ENCODE results near the gene PGS1.
A peak's percentile ranks its signal among the peaks of the same experiment; 100 is the strongest.
"Not testable (repeated sequence)": the region's sequence is repeated elsewhere in the genome, so short reads cannot be mapped to it uniquely, and the experiment has no call there.

The PGS1 gene, protein sequence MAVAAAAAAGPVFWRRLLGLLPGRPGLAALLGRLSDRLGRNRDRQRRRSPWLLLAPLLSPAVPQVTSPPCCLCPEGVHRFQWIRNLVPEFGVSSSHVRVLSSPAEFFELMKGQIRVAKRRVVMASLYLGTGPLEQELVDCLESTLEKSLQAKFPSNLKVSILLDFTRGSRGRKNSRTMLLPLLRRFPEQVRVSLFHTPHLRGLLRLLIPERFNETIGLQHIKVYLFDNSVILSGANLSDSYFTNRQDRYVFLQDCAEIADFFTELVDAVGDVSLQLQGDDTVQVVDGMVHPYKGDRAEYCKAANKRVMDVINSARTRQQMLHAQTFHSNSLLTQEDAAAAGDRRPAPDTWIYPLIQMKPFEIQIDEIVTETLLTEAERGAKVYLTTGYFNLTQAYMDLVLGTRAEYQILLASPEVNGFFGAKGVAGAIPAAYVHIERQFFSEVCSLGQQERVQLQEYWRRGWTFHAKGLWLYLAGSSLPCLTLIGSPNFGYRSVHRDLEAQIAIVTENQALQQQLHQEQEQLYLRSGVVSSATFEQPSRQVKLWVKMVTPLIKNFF

DNA sequence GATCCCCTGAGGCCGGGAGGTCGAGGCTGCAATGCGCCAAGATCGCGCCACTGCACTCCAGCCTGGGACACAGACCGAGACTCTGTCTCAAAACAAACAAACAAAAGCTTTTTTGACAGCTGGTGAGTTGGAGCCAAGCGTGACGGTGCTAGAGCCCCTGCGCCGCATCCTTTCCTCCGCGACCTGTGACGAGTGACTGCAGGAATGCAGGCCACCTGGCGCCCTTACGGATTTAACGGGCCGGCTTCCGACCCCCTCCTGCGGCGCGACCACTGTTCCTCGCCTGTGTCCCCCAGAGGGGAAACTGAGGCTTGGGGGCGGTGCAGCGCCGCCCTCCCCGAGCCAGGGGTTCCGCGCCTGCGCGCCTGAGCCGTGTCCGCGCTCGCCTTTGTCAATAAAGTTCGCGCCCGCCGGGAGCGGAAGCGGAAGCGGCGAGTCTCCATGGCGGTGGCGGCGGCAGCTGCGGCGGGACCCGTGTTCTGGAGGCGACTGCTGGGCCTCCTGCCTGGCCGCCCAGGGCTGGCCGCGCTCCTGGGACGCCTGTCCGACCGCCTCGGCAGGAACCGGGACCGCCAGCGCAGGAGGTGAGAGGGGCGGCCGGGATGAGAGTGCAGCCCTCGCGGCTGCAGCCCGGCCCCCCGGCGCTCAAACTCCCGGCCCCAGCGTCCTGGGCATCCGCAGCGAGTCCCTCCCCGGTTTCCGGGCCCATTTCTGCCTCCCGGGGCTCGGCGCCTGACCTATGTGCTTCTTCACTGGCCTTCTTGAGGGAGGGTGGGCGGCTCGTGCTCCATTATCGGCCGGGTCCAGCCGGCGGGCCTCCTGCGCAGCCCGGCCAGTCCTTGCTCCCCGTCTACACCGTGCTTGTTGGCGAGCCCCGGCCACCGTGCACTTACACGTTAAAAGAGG, at the start of gene PGS1:
TSS of gene PGS1 (plus strand) at position 425 of the 906 bp plus-strand sequence. CDS start at position 442, 17 bp downstream.
- ATAC-seq = peak; percentile 3 to 4

DNA sequence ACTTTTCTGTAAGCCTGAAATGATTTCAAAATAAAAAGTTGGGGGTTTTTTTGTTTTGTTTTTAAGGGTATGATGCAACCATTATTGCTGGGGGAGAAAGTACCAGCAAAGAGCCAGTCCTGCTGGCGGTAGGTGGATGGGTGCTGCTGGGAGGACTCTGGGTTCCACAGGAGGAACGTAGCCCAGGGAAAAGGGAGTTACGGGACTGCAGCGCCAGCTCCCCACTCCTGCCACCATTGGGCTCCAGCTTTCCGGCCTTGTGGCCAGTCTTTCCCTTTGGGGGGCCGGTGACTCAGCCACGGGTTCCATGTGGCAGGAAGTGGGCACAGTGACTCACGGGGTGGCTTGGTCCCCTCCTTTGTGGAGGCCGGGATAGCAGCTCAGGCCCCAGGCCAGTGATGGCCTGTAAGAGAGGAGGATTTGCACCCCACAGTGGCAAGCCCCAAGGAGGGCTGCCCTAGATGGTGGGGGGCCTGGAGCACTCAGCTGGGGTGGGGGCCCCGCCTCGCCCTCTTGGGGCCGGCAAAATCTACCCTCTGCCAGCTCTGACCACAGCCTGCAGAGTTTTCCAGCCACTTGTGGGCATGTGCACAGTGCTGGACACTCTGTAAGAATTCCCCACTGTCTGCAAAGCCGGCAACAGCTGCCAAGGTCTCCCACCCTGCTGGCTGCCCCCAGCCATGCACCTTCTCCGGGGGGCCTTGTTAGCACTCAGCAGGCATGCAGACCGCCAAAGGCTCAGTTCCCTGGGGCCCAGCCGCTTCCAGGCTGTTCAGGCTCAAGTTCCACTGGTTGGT, 49.0 kb upstream of the PGS1 start:
- peak in 1 of 2 donors; percentile 41 for ATAC-seq

DNA sequence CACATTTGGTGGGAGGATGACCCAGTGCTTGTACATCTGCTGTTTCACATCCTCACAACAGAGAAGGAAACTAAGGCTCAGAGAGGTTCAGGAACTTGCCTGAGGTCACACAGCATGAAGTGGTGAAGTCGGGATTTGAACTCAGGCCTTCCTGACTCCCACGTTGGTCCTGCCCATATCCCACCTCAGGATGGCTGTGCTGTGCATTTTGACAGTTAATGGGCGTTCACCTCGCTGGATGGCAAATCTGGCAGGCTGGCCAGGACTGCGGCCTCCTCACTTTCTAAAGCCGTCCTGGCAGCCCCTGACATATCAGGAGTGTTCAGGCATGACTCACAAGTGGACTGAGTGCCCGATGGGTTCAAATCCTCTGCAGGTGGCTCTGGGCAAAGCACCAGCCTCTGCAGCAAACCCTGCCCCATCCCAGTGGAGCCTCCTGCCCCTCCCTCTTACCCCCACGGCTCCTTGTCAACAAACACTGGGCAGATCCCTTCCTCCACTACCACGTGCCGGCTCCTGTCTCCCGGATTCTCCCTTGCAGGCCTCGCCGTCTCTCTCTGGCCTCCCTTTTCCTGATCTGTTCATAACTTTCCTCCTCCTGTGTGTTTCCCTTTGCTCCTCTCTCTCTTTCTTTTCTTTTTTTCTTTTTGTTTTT, 47.8 kb upstream of the PGS1 start:
- ATAC-seq = no peak

DNA sequence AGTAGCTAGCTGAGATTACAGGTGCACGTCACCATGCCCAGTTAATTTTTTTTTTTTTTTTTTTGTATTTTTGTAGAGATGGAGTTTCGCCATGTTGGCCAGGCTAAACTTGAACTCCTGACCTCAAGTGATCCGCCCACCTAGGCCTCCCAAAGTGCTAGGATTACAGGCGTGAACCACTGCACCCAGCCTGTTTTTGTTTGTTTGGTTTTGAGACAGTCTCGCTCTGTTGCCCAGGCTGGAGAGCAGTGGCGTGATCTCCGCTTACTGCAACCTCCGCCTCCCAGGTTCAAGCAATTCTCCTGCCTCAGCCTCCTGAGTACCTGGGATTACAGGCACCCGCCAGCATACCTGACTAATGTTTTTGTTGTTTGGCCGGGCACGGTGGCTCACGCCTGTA, 47.1 kb upstream of the PGS1 start:
- not testable (repeated sequence) for ATAC-seq

DNA sequence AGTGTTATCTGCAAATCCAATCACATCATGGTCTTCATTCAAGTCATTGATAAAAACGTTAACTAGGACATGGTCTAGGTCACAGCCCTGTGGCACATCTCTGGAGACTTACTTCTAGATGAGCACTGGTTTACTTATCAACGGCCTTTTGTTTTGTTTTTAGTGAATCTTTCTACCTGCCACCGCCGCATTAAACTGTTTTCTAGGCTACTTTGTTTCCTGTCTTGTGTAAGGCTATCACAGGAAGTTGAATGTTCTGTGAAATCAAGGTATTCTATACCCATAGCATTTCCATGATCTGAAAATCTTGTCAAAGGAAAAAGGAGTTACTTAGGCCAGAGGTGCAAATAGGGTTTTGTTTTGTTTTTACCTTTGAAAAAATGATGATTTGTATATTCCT, 45.5 kb upstream of the PGS1 start:
- peak in 1 of 2 donors; percentile 16 for ATAC-seq

DNA sequence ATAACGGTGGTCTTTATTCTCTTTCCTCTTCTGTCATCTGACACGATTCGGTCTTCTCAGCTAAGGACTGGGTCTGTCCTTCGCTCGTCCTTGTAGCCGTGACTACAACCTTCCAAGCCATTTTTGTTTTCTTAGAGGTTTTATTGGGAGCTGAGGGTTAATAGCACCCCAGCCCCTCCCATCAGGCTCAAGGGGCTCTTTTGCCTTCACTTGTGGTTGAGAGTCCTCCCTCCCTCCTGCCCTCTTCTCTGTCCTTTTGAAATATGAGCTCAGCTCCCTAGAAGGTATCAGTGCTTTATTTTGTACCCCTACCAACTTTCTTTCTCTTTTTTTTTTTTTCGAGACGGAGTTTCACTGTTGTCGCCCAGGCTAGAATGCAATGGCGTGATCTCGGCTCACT, 43.2 kb upstream of the PGS1 start:
- no peak for ATAC-seq

DNA sequence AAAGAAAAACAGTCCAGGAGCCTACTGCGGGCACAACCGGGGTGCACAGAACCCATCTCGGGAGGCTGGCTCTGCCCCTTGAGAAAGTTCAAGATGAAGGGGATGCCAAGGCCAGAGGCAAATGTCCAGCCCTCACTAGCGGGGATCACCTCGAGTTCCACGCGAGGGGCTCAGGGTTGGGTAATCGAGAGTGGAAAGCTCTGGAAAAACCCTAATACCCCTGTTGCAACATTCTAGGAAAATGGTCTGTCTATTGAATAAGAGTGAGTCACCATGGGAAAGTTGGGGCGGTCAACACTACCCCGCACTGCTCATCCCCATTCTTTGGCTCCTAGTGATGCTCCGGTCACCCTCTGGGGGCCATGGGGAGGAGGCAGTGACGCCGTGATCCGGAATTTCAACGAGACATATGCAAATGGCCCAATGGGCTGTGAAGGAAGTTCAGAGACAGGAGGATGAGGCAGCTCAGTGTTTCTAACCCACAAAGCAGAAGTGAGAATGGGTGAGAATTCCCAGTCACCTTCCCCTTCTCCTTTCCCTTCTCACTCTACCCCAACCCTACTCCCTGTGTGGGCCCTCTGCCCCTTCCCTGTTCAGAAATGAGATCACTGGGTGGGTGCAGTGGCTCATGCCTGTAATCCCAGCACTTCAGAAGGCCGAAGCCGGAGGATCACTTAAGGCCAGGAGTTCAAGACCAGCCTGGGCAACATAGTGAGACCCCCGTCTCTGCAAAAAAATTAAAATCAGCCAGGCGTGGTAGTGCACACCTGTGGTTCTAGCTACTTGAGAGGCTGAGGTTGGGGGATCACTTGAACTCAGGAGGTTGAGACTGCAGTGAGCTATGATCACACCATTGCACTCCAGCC, 41.0 kb upstream of the PGS1 start:
- ATAC-seq = peak in 1 of 2 donors; percentile 8

DNA sequence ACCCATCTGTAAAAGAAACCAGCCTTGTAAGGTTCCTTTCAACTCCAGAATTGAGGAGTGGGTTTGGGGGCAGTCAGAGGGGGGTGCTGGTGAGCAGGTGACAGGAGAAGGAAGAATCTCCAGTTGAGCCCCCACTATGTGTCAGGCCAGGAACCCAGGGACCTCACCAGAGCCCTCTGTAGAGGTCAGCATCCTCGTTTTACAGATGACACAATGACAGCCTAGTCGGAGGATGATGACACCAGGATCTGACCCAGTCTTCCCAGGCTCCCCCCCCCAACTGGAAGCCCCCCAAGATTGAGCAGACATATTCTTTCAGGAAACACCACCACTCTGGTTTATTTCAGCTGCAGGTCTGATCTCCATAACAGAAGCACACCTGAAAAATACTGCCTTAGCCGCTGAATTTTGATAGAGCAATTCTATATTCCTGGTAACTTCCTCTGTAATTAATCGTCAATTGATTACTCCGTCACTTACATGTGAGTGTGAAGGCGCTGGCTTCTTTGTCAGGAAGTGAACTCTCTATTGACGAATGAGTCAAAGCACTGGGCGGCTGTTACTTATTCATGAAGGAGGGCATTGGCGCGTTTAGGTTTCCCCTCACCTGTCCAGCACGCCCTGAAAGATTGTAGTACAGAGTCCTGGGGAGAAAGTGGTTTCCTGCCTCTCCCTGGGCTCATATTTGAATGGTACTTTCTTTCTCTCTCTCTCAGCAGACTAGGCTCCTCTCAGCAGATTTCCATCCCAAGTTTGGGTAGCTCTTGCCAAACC, 39.8 kb upstream of the PGS1 start:
- ATAC-seq = peak; percentile 22 to 54

DNA sequence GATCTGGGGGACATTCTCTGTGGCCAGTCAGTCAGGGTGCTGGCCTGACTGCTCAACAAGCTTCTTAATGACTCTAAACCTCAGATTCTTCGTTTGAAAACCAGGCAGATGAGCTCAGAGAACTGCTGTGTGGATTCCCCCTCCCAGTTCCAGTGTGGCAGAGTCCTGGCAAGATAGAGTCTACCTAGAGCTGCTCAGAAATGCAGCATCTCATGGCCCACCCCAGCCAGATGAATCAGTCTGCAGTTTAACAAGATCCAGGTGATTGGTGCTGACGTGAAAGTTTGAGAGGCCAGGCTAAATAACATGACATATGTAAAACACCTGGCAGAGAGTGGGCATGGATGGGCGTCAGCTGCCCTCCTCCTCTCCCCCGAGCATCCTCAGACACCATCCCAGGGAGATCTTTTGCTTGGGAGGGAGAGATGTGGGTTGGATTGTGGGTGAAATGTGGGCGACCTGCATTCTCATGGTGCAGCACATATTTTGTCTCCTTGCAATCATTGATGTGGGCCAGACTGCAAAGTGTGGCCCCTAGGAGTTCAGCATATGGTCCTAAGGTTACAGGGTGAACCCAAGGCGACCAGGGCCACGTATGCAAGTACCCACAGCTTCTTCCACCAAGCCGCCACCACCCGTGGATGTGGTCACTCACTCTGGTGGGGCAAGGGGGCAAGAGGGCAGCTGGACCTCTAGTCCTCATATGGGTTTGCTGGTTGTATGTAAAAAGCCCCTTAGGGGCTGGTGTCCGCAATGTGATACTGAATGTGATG, 38.1 kb upstream of the PGS1 start:
- ATAC-seq = no peak

DNA sequence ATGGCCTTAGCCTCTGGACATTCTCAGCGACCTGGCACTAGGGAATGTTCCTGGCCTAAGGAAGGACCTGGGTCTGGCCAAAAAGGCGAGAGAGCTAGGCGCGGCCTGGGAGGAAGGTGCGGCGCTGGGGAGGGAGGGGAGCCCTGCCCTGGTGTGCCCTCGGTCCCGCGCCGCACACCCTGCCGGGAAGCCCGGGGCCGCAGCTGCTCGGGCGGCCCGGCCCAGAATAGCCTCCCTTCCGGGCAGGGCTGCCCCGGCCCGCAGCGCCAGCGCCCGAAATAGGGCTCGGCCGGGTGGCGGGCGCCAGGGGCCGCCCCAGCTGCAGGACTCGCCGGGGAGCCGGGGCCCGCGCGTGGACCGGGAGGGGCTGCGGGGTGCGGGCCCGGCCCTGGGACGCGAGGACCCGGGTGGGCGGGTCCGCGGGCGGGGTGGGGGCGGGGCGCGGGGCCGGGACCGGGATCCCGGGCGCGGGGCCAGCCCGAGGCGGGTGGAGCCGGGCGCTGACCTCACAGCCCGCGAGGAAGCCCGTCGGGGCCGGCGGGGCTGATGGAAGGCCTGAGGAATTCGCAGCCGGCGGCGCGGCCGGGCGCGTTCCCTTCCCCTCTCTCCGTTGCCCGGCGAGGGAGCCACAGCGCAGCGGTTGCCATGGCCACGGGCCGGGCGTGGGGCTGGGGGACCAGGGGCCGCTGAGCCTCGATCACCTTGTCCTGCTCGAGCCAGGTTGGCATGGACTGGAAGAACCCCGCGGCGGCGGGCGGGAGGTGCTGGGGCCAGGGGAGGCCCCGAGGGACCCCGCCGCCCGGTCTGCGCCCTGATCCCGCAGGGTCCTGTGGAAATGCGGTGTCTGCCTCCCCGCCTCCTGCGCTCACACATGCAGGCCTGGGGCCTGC, 36.6 kb upstream of the PGS1 start:
- peak; percentile 3 to 12 for ATAC-seq

DNA sequence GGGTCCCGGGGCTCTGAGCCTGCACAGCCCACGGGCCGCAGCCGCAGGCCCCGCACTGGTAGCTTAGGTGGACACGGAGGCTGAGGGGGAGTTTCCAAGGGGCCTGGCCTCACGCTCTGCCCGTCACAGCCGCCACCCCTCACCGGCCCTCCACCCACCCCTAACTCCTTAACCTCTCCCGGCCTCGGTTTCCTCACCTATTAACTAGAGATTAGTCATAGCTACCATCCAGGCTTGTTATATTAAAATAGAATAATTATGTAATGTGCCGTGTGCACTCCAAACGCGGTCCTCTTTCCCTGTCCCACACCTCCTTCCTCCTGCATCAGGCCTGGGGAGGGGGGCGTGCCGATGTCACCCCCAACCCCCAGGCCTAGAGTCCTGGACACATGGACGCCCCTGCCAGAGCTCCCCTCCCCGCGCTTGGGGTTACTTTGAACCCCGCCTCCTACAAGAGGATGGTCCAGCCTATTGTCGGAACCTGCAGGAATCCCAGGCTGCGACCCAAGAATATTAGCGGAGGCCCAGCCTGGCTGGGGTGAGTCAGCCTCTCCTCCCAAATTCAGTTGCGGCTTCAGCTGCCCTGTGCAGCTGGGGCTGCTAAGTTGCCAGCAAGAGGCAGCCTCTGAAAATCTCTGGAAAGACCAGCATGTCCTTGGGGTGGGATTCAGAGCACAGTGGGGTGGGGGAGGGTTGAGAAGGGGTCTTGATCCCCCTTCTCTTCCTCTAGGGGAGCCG, 35.8 kb upstream of the PGS1 start:
- no peak for ATAC-seq

DNA sequence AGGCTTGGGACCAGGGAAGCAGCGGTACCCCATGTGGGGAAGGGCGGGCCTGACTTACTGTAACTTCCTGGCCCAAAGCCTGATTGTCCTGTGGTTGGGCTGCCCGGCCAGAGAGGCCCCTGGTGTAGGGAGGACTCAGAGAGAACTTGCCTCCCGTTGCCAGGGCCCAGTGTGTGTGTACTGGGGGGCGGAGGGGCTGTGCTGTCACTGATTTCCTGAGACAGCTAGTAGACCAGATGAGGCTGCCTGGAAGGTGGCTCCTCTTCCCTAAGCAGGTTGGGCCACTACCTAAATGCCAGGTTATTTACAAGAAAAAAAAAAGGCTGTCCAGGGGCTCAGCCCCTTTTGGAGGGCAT, 35.3 kb upstream of the PGS1 start:
- peak in 1 of 2 donors; percentile 1 for ATAC-seq

DNA sequence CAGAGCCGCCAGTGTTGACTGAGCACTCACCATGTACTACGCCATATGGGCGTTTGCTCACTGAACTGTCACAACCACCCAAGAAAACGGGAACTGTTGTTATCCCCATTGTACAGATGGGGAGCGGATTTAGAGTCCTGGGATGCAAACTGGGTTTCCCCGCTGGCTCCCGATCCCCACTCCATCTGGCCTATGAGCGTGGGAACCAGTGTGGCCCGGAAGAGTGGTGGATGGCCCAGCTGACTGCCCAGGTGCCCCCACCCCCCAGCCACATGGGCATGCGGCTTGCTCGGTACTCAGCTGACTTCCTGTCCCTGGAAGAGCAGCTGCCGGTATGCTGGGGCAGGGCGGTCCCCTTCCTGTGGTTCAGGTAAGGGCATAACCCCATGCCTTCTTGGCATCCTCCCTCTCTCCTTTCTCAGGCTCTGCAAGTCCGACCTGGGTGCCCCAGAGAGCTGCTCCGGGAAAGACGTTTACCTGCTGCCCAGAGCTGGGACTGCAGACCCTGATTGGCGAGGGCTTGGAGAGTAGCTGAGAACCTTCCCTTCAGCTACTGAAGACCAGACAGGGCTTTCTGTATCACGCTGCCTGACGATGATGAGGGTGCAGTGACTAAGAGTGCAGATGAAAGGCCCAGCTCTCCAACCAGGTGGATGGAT, 34.8 kb upstream of the PGS1 start:
- ATAC-seq = peak; percentile 70 to 74

DNA sequence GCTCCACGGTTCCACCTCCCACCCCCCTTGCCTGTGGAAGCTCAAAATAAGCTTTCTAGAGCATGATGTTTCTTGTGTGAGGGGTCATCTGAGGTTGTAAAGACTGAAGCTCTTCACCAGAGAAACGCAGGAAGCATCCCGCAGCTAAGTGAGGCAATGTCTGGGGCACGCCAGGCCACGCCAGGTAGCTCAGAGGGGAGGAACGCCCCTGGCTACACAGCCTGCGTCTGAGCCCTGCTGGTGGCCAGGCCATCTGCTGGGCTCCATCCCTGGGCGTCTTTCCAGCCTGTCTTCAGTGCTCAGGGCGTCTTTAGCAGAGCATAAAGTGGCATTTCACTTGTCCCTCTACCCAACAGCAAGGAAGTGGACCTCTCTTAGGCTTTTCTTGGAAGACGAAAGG, 33.8 kb upstream of the PGS1 start:
- ATAC-seq = no peak

DNA sequence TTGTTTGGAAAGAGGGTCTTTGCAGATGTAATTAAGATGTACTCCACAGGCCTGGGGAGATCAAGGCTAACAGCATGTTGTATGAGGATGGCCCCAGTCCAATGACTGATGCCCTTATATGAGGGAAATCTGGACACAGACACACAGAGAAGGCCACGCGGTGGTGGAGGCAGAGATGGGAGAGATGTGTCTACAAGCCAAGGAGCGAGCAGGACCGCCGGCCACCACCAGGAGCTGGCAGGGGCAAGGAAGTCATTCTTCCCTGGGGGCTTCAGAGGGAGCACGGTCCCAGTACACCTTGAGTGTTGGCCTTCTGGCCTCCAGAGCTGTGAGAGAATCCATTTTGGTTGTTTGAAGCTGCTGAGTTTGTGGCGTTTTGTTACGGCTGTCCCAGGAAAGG, 33.3 kb upstream of the PGS1 start:
- ATAC-seq = no peak

DNA sequence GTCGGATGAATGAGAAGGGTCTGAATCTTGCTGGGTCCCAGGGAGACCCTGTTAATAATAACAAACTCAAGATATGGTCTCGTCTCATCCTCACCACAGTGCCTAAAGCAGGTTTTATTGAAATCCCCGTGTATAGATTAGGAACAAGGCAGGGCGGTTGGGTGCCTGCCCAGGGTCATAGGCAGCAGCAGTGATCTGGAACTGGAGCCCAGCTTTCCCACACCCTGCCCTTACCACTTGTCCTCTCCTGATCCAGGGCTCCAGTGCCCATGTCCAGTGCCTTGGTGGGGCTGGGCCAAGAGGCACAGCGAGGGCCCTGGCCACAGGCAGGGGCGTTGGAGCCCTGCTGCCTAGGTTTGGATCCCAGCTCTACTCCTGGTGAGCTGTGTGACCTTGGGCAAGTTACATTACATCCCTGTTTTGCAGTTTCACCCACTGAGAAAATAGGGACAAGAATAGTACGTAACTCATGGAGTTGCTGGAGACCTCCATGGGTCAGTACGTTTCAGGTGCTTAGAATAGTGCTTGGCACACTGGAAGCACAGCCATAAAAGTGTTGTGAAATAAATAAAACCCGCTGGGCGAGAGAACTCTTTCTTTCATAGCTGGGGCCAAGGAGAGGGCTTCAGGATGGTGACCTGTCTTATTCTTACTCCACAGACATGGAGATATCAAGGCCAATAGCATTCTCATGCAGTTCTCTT, 32.5 kb upstream of the PGS1 start:
- no peak for ATAC-seq

All from activated CD4-positive, CD25-positive, alpha-beta regulatory T cell treated with anti-CD3 and anti-CD28 coated beads, Interleukin-2, amount 50 U/mL, for 24 hours (primary cell).